KBM-7 (cell line): ENCODE results near the gene ZNF423.

Experiments used
- DNase-seq: peaks from one replicate; pipeline ENCODE4 v3.0.0-alpha.2; 2015
- in situ Hi-C: fragments of 300-500 bp; cut with MboI; formaldehyde crosslinking; loops from 2 replicates; pipeline ENCODE4 v1.14.3; 2020; ENCODE audit warnings: low sequenced_read_pairs, low pct_unique_long_range_greater_than_20kb, mixed read lengths

The ZNF423 gene

DNA sequence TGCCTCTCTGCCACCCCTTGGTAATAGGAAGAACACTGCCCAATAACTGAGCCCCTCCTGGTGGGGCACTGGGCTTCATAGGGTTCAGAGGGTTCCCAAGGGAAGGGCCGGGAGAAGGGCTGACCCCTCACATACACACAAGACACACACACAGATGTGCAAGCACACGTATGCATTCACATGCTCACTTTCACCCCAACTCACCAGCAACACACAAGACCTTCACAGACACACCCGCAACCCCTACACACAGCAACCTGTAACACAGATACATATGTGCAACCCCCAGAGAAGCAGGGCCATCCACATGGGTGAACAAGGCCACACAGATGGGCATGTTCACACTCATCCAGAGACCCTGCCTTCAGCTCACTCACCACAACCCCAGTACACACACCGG lies 225.1 kb downstream of the ZNF423 start:
- DNase-seq = no peak
- in situ Hi-C loops = no loop called here

GRCh38 chr16:49629851-49630250 lies 226.1 kb downstream of the ZNF423 start:
- in situ Hi-C loops = no loop called here
- no peak for DNase-seq

DNA sequence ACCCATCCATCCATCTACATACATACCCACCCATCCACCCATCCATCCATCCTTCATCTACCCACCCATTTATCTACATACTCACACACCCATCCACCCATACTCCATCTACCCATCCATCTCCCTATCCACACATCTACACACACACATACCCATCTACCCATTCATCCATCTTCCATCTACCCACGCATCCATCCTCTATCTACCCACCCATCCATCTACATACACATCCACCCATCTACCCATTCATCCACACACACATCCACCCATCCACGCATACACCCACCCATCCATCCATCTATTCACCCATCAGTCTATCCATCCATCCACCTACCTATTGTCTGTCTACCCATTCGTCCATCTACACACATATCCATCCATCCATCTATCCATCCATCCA lies 227.8 kb downstream of the ZNF423 start:
- no peak for DNase-seq
- in situ Hi-C loops = no loop called here

DNA sequence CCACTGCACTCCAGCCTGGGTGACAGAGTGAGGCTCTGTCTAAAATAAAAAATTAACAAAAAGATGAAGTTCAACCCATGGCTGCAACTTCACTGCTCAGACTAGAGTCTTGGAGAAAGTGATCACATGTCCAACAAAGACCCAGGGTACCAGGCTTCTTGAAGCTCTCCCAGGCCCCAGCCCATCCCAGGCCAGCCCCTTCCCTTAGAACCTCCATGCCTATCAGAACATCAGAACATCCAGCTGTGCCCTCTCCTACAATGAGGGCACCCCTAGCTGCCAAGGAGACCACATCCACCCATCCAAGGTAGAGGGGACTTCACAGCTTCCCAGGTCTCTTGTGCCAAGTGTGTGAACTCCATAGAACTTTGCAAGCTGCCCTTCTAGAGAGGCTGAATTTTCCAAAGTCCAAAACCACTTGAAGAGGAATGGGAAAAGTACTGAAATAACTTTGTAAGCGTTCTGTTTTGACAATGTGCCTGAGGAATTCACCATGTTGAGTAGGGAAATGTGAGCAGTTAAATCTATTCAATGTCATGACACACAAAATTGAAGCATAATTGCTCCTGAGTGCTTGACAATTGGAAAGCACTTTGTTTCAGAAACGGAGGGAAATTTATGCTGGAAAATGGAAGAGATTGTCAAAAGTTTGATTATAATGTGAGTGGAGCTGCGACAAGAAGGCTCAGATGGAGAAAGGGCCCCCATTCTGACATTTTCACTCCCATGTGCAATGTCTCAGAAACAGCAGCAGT lies 230.4 kb downstream of the ZNF423 start:
- in situ Hi-C loops = no loop called here
- DNase-seq = no peak

- DNase-seq = no peak
- in situ Hi-C loops = no loop called here
Observed at GRCh38 chr16:49623501-49624266, 232.2 kb downstream of the ZNF423 start.

- DNase-seq = no peak
- in situ Hi-C loops = no loop called here
Observed at GRCh38 chr16:49622421-49623402, 233.2 kb downstream of the ZNF423 start.

- no peak for DNase-seq
- in situ Hi-C loops = no loop called here
Observed at GRCh38 chr16:49622084-49622390, 233.9 kb downstream of the ZNF423 start.

GRCh38 chr16:49621241-49622083 lies 234.4 kb downstream of the ZNF423 start:
- in situ Hi-C loops = no loop called here

GRCh38 chr16:49620869-49621240 lies 235.1 kb downstream of the ZNF423 start:
- in situ Hi-C loops = no loop called here
- DNase-seq = no peak

More at GRCh38 chr16:49621241-49622083, 234.4 kb downstream of the ZNF423 start:
- DNase-seq = no peak

- in situ Hi-C loops = no loop called here
- no peak for DNase-seq
Observed at GRCh38 chr16:49620158-49620868, 235.6 kb downstream of the ZNF423 start.

- in situ Hi-C loops = no loop called here
- DNase-seq = no peak
Observed at GRCh38 chr16:49619811-49620157, 236.1 kb downstream of the ZNF423 start.

GRCh38 chr16:49618955-49619354 lies 237.0 kb downstream of the ZNF423 start:
- in situ Hi-C loops = no loop called here
- no peak for DNase-seq

DNA sequence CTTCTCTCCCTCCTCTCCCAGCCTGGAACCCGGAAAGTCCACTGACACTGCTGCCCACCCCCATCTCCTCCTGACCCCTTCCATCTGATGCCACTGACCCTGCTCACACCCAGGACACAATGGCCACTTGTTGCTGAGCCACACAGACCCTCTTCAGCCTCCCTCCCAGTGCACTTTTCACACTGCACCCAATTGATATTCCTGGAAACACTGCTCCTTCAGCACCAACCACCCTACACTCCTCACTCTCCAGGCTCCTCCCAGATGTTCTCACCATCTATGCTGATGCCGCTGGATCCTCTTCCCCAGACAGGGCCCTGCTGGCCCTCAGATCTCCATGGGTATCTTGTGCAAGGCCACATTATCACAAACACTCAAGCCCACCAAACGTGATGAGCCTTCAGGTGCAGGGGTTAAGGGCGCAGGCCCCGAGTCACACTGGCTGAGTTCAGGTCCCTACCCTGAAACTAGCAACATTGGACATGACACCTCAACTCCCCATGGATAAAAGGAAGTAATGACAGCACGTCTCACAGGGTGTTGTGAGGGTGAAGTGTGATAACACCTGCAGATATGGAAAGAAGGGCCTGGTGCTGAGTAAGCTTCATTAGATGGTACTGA lies 238.1 kb downstream of the ZNF423 start:
- in situ Hi-C loops = no loop called here
- no peak for DNase-seq

DNA sequence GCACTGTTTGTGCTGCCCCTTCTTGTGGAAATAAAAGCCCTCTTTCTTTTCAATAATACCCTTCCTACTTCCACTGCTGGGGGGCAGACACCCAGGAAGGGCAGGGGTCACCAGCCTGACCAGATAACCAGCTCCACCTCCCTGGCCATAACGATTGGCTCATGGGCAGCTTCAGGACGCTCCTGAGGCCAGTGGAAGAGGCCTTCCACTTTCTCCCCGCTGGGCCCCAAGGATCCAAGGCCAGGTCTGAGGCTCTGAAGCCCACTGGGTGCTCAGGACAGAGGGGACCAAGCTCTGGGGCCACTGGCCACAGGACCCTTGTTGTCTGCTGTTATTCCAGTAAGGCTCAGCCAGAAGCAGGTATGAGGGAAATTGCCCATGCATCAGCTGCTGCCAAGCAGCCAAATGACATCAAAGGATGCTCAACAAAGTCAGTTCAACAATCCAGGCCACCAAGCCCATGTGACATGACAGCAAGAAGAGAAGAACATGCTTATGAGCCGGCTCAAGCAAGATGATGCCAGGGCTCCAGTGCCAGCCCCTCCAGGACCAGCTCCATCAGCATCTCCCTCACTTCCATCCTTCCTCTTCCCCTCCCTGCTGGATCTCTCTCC lies 238.8 kb downstream of the ZNF423 start:
- in situ Hi-C loops = no loop called here
- DNase-seq = no peak

GRCh38 chr16:49615576-49615975 lies 240.3 kb downstream of the ZNF423 start:
- no peak for DNase-seq
- in situ Hi-C loops = no loop called here

- in situ Hi-C loops = no loop called here
- no peak for DNase-seq
Observed at GRCh38 chr16:49610983-49611382, 244.9 kb downstream of the ZNF423 start.

- no peak for DNase-seq
- in situ Hi-C loops = no loop called here
Observed at GRCh38 chr16:49608779-49609178, 247.1 kb downstream of the ZNF423 start.

GRCh38 chr16:49608098-49608497 lies 247.8 kb downstream of the ZNF423 start:
- in situ Hi-C loops = no loop called here
- DNase-seq = no peak
